ENCODE measurements around the gene ADD3. TPM values are rescaled to one million over a fixed set of nuclear protein-coding genes. Genes with fewer than 3 reads are reported as not detected.

Gene ADD3
- total RNA-seq, 1 experiment from 2014 or later: 86.7 TPM

GRCh38 chr10:110010486-110011378 lies 2.9 kb downstream of the ADD3 start:
- peaks cover 61% of the 10 kb centered on the region for H3K4me1 Mint-ChIP-seq
- TF ChIP-seq IRF2 (CRISPR knock-in tag; IDR thresholded peaks at IDR 0.05; ENCODE audit: borderline replicate concordance, low read depth): no peak
- no peak for TF ChIP-seq ATF6 (CRISPR knock-in tag; IDR thresholded peaks at IDR 0.05)
- TF ChIP-seq GRHL2 (CRISPR knock-in tag; IDR thresholded peaks at IDR 0.05; ENCODE audit: insufficient replicate concordance, severe bottlenecking): no peak
- no peak for TF ChIP-seq CREB1 (CRISPR knock-in tag; IDR thresholded peaks at IDR 0.05)
- no peak for TF ChIP-seq JAZF1 (CRISPR knock-in tag; IDR thresholded peaks at IDR 0.05)
- TF ChIP-seq ATF3 (CRISPR knock-in tag; conservative IDR thresholded peaks at IDR 0.05): no peak
- TF ChIP-seq HMGA2 (CRISPR knock-in tag; IDR thresholded peaks at IDR 0.05): no peak
- no peak for TF ChIP-seq SOX15 (CRISPR knock-in tag; IDR thresholded peaks at IDR 0.05)
- TF ChIP-seq ZNF232 (CRISPR knock-in tag; IDR thresholded peaks at IDR 0.05): no peak
- no peak for TF ChIP-seq ZBTB21 (CRISPR knock-in tag; IDR thresholded peaks at IDR 0.05; ENCODE audit: borderline replicate concordance)
- TF ChIP-seq ZNF423 (CRISPR knock-in tag; IDR thresholded peaks at IDR 0.05): no peak
- no peak for TF ChIP-seq USF2 (CRISPR knock-in tag; IDR thresholded peaks at IDR 0.05)
- no peak for TF ChIP-seq MYBL2 (CRISPR knock-in tag; IDR thresholded peaks at IDR 0.05)
- DNase-seq (ENCODE audit: low spot score): no peak
- POLR2A ChIA-PET: interaction anchor here (0.6 kb wide), 2 partner anchors 56 to 120 kb away, joined by 3 read pairs; no protein-coding TSS in a partner anchor
- no peaks in the 10 kb centered on the region for H3K27me3 Mint-ChIP-seq (ENCODE audit: low read depth)
- peak overlapping the region; percentile 95; the same call in 1 of the 2 replicates for H3K4me3 Mint-ChIP-seq
- H3K9me3 Mint-ChIP-seq: no peaks in the 10 kb centered on the region
- no peak overlapping the region for H3K27ac Mint-ChIP-seq
- CTCF ChIA-PET: no interaction called here
- H3K36me3 Mint-ChIP-seq: no peaks in the 10 kb centered on the region
- no peak for ATAC-seq

GRCh38 chr10:110011681-110012080 lies 3.9 kb downstream of the ADD3 start:
- no peak overlapping the region for H3K27ac Mint-ChIP-seq
- H3K4me3 Mint-ChIP-seq: no peak overlapping the region
- ATAC-seq (no peak), DNase-seq (ENCODE audit: low spot score) (no peak)
- H3K27me3 Mint-ChIP-seq (ENCODE audit: low read depth): no peaks in the 10 kb centered on the region
- ChIA-PET CTCF (interaction anchor here (5.0 kb wide), 1 partner anchor 127 kb away, joined by 46 read pairs; no protein-coding TSS in a partner anchor), POLR2A (no interaction called here)
- peaks cover 71% of the 10 kb centered on the region for H3K4me1 Mint-ChIP-seq
- H3K9me3 Mint-ChIP-seq: no peaks in the 10 kb centered on the region
- no peaks in the 10 kb centered on the region for H3K36me3 Mint-ChIP-seq
- TF ChIP-seq ETV6 (CRISPR knock-in tag; IDR thresholded peaks at IDR 0.05) (no peak), ATF2 (CRISPR knock-in tag; IDR thresholded peaks at IDR 0.05; ENCODE audit: borderline replicate concordance, low read depth) (no peak), IRF2 (CRISPR knock-in tag; IDR thresholded peaks at IDR 0.05; ENCODE audit: borderline replicate concordance, low read depth) (no peak), PREB (CRISPR knock-in tag; IDR thresholded peaks at IDR 0.05; ENCODE audit: borderline replicate concordance) (no peak), ARID4B (CRISPR knock-in tag; IDR thresholded peaks at IDR 0.05; ENCODE audit: borderline replicate concordance) (no peak), SOX15 (CRISPR knock-in tag; IDR thresholded peaks at IDR 0.05) (no peak), E2F1 (CRISPR knock-in tag; IDR thresholded peaks at IDR 0.05) (no peak), ZNF671 (CRISPR knock-in tag; IDR thresholded peaks at IDR 0.05) (no peak), ATF1 (CRISPR knock-in tag; IDR thresholded peaks at IDR 0.05) (no peak), CDX4 (CRISPR knock-in tag; IDR thresholded peaks at IDR 0.05; ENCODE audit: borderline replicate concordance) (no peak), SMAD4 (CRISPR knock-in tag; IDR thresholded peaks at IDR 0.05) (no peak)

All from WTC11 (cell line).